Suppressor macrophage treated with lipopolysaccharide for 1 hour (primary cell): ENCODE results near the gene MUC22.
"Not testable (repeated sequence)": the region's sequence is repeated elsewhere in the genome, so short reads cannot be mapped to it uniquely, and the experiment has no call there.

Experiments used
- DNase-seq, 3 donors: peaks; one replicate each; pipeline ENCODE4 v3.0.0-alpha.2; 2020 to 2022

Gene MUC22

GRCh38 chr6:31040801-31041200 lies 30.5 kb downstream of the MUC22 start:
- DNase-seq = no peak

GRCh38 chr6:31041372-31041974 lies 31.2 kb downstream of the MUC22 start:
- no peak for DNase-seq

- DNase-seq = peak; percentile 59 to 69 (median 61)
Observed at GRCh38 chr6:31042806-31043205, 32.5 kb downstream of the MUC22 start.

GRCh38 chr6:31048099-31048498 lies 37.8 kb downstream of the MUC22 start:
- peak; percentile 27 to 34 (median 29) for DNase-seq

- DNase-seq = no peak
Observed at GRCh38 chr6:31049518-31049917, 39.2 kb downstream of the MUC22 start.

GRCh38 chr6:31053187-31053586 lies 42.9 kb downstream of the MUC22 start:
- DNase-seq = peak in 1 of 3 donors; percentile 17

- DNase-seq = peak in 1 of 3 donors; percentile 12
Observed at GRCh38 chr6:31053873-31054272, 43.6 kb downstream of the MUC22 start.

- peak in 1 of 3 donors; percentile 1 for DNase-seq
Observed at GRCh38 chr6:31055441-31055840, 45.2 kb downstream of the MUC22 start.

GRCh38 chr6:31057426-31058003 lies 47.2 kb downstream of the MUC22 start:
- peak in 1 of 3 donors; percentile 8 for DNase-seq

- peak; percentile 54 to 78 (median 73) for DNase-seq
Observed at GRCh38 chr6:31058128-31058894, 48.0 kb downstream of the MUC22 start.

GRCh38 chr6:31060145-31060544 lies 49.9 kb downstream of the MUC22 start:
- no peak for DNase-seq

GRCh38 chr6:31063906-31064435 lies 53.7 kb downstream of the MUC22 start:
- no peak for DNase-seq

- DNase-seq = peak in 1 of 3 donors; percentile 16
Observed at GRCh38 chr6:31065556-31065955, 55.3 kb downstream of the MUC22 start.

GRCh38 chr6:31067028-31067427 lies 56.8 kb downstream of the MUC22 start:
- not testable (repeated sequence) for DNase-seq

- not testable (repeated sequence) for DNase-seq
Observed at GRCh38 chr6:31067891-31068668, 57.8 kb downstream of the MUC22 start.

GRCh38 chr6:31068669-31069340 lies 58.5 kb downstream of the MUC22 start:
- peak; percentile 78 to 86 (median 85) for DNase-seq

- DNase-seq = peak in 1 of 3 donors; percentile 25
Observed at GRCh38 chr6:31070711-31071197, 60.5 kb downstream of the MUC22 start.

GRCh38 chr6:31074401-31074800 lies 64.1 kb downstream of the MUC22 start:
- DNase-seq = peak in 1 of 3 donors; percentile 8

GRCh38 chr6:31075528-31075927 lies 65.3 kb downstream of the MUC22 start:
- peak in 1 of 3 donors; percentile 16 for DNase-seq

- no peak for DNase-seq
Observed at GRCh38 chr6:31076611-31077010, 66.3 kb downstream of the MUC22 start.

GRCh38 chr6:31079656-31080261 lies 69.5 kb downstream of the MUC22 start:
- DNase-seq = peak; percentile 65 to 83 (median 81)

- DNase-seq = peak in 1 of 3 donors; percentile 24
Observed at GRCh38 chr6:31081872-31082271, 71.6 kb downstream of the MUC22 start.
